Measurements from ENCODE around the gene CARD18. TPM values are rescaled to one million over a fixed set of nuclear protein-coding genes. Genes with fewer than 3 reads are reported as not detected.

The CARD18 gene
- total and polyA plus RNA-seq, 2 donors (not counting 1 experiment from before 2014, with no cell fraction given): not detected

- POLR2A ChIA-PET: no interaction called here
- Mint-ChIP-seq H3K4me1 (no peaks in the 10 kb centered on the region), H3K4me3 (no peak overlapping the region), H3K27ac (no peak overlapping the region), H3K9me3 (ENCODE audit: insufficient read depth) (peaks cover 8% of the 10 kb centered on the region), H3K27me3 (no peaks in the 10 kb centered on the region)
- Histone ChIP-seq H2AFZ (ENCODE audit: insufficient read depth, low read depth, low read length, poor library complexity, severe bottlenecking) (no peak overlapping the region), H3K9me3 (ENCODE audit: control extremely low read depth in 1 of 3, control insufficient read depth in 2 of 3, insufficient read depth in 1 of 3, low read length in 2 of 3) (no peaks in the 10 kb centered on the region), H3K27me3 (replicated peaks in 1 of 4; ENCODE audit: control extremely low read depth in 1 of 4, control insufficient read depth in 3 of 4, insufficient read depth in 4 of 4, low read length in 3 of 4) (no peaks in the 10 kb centered on the region), H4K20me1 (ENCODE audit: control insufficient read depth, insufficient read depth, low read length, poor library complexity, severe bottlenecking) (no peaks in the 10 kb centered on the region), H3K36me3 (replicated peaks in 1 of 2; ENCODE audit: control extremely low read depth in 1 of 2, control insufficient read depth in 1 of 2, extremely low read depth in 1 of 2, insufficient read depth in 2 of 2, low read length in 1 of 2) (no peaks in the 10 kb centered on the region), H3K4me2 (replicated peaks; ENCODE audit: low read depth, low read length, poor library complexity, severe bottlenecking) (no peak overlapping the region), H3K4me3 (ENCODE audit: control extremely low read depth in 1 of 5, extremely low read depth in 1 of 5, insufficient read depth in 1 of 5, low read depth in 2 of 5, low read length in 4 of 5) (no peak overlapping the region), H3K4me1 (ENCODE audit: control insufficient read depth in 2 of 2, insufficient read depth in 2 of 2, low read length in 2 of 2) (no peaks in the 10 kb centered on the region), H3K9ac (ENCODE audit: low read length) (no peak overlapping the region), H3K27ac (ENCODE audit: low read length in 2 of 2) (no peak overlapping the region), H3K79me2 (ENCODE audit: control insufficient read depth, insufficient read depth, low read length) (no peaks in the 10 kb centered on the region)
- intact Hi-C loops (cut with micrococcal nuclease): no loop called here
- no CpG with 5 or more reads among the region's 3 CpGs for WGBS (ENCODE audit: insufficient coverage)
- ATAC-seq (ENCODE audit: low read depth) (no peak), DNase-seq (no peak)
- CTCF ChIA-PET: no interaction called here
- TF ChIP-seq EZH2 (IDR thresholded peaks at IDR 0.05; ENCODE audit: borderline replicate concordance, insufficient read depth, low read depth, low read length, poor library complexity, severe bottlenecking) (no peak), CTCF (IDR thresholded peaks at IDR 0.05) (no peak)
These were observed 27.7 kb upstream of the CARD18 start for GRCh38 chr11:105167244-105167643.

DNA sequence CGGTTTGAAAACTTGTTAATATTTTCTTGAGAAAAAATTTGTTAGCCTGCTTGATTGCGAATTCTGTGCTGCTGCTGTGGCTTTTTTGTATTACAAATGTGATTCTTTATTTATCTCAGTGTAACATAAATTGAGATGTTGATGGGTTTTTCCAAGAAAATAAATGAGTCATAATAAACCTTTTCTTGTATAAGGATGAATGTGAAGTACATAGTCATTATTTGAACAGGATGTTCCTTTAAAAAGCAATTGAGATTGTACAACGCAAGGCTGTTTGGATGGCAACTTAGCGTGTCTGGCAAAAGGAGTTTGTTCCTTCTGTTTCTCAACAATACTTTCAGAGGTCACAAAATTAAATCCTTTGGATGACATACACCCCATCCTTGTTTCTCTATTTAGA is 24.6 kb upstream of the CARD18 start:
- Mint-ChIP-seq H3K4me1 (no peaks in the 10 kb centered on the region), H3K9me3 (ENCODE audit: insufficient read depth) (no peaks in the 10 kb centered on the region), H3K27me3 (no peaks in the 10 kb centered on the region), H3K4me3 (no peak overlapping the region), H3K27ac (no peak overlapping the region)
- Histone ChIP-seq H3K4me1 (ENCODE audit: control insufficient read depth in 2 of 2, insufficient read depth in 2 of 2, low read length in 2 of 2) (no peaks in the 10 kb centered on the region), H2AFZ (ENCODE audit: insufficient read depth, low read depth, low read length, poor library complexity, severe bottlenecking) (no peak overlapping the region), H3K4me2 (replicated peaks; ENCODE audit: low read depth, low read length, poor library complexity, severe bottlenecking) (no peak overlapping the region), H3K9ac (ENCODE audit: low read length) (no peak overlapping the region), H4K20me1 (ENCODE audit: control insufficient read depth, insufficient read depth, low read length, poor library complexity, severe bottlenecking) (no peaks in the 10 kb centered on the region), H3K27ac (ENCODE audit: low read length in 2 of 2) (no peak overlapping the region), H3K27me3 (replicated peaks in 1 of 4; ENCODE audit: control extremely low read depth in 1 of 4, control insufficient read depth in 3 of 4, insufficient read depth in 4 of 4, low read length in 3 of 4) (no peaks in the 10 kb centered on the region), H3K9me3 (ENCODE audit: control extremely low read depth in 1 of 3, control insufficient read depth in 2 of 3, insufficient read depth in 1 of 3, low read length in 2 of 3) (no peaks in the 10 kb centered on the region), H3K79me2 (ENCODE audit: control insufficient read depth, insufficient read depth, low read length) (no peaks in the 10 kb centered on the region), H3K4me3 (ENCODE audit: control extremely low read depth in 1 of 5, extremely low read depth in 1 of 5, insufficient read depth in 1 of 5, low read depth in 2 of 5, low read length in 4 of 5) (no peak overlapping the region), H3K36me3 (replicated peaks in 1 of 2; ENCODE audit: control extremely low read depth in 1 of 2, control insufficient read depth in 1 of 2, extremely low read depth in 1 of 2, insufficient read depth in 2 of 2, low read length in 1 of 2) (no peaks in the 10 kb centered on the region)
- ChIA-PET POLR2A (no interaction called here), CTCF (no interaction called here)
- intact Hi-C loops (cut with micrococcal nuclease): no loop called here
- TF ChIP-seq EZH2 (IDR thresholded peaks at IDR 0.05; ENCODE audit: borderline replicate concordance, insufficient read depth, low read depth, low read length, poor library complexity, severe bottlenecking) (no peak), CTCF (IDR thresholded peaks at IDR 0.05) (no peak)
- WGBS (ENCODE audit: insufficient coverage): no CpG with 5 or more reads among the region's 4 CpGs
- DNase-seq (no peak), ATAC-seq (ENCODE audit: low read depth) (no peak)
